ENCODE results near the gene TTBK2. TPM values are rescaled to one million over a fixed set of nuclear protein-coding genes. Genes with fewer than 3 reads are reported as not detected.

The TTBK2 gene
- total and polyA plus RNA-seq, 4 donors, result 1.0 to 6.4 (median 4.3) TPM

- WGBS, result 97% methylated on average over 2 of the region's 2 CpGs
- H3K27ac ChIP-seq (ENCODE audit: low read depth in 1 of 2, low read length in 2 of 2), result no peak overlapping the region
- H3K4me3 ChIP-seq (ENCODE audit: low read depth in 1 of 3, low read length in 3 of 3), result no peak overlapping the region
- no peak for DNase-seq (ENCODE audit: low spot score)
- TF ChIP-seq, protein P1, sequence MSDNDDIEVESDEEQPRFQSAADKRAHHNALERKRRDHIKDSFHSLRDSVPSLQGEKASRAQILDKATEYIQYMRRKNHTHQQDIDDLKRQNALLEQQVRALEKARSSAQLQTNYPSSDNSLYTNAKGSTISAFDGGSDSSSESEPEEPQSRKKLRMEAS (IDR thresholded peaks at IDR 0.05), result no peak
- TF ChIP-seq REST (IDR thresholded peaks at IDR 0.05), result no peak
- no peak for TF ChIP-seq FOXA1 (IDR thresholded peaks at IDR 0.05)
- TF ChIP-seq CTCF (IDR thresholded peaks at IDR 0.05; ENCODE audit: low read depth, low read length, missing input control), result no peak
- no peak for TF ChIP-seq RAD21 (IDR thresholded peaks at IDR 0.05)
- TF ChIP-seq, protein P2, sequence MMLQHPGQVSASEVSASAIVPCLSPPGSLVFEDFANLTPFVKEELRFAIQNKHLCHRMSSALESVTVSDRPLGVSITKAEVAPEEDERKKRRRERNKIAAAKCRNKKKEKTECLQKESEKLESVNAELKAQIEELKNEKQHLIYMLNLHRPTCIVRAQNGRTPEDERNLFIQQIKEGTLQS (IDR thresholded peaks at IDR 0.05), result no peak
- TF ChIP-seq HNF4G (IDR thresholded peaks at IDR 0.05), result no peak
- TF ChIP-seq GABPA (IDR thresholded peaks at IDR 0.05 in 1 of 2, conservative IDR thresholded peaks at IDR 0.05 in 1 of 2), result no peak
- no peak for TF ChIP-seq HNF4A (conservative IDR thresholded peaks at IDR 0.05)
- no peak for TF ChIP-seq EGR1 (IDR thresholded peaks at IDR 0.05; ENCODE audit: low read depth in 2 of 2)
- TF ChIP-seq ZBTB33 (IDR thresholded peaks at IDR 0.05), result no peak
- TF ChIP-seq TAF1 (conservative IDR thresholded peaks at IDR 0.05), result no peak
- no peak for TF ChIP-seq YY1 (IDR thresholded peaks at IDR 0.05)
- no peak for TF ChIP-seq JUND (IDR thresholded peaks at IDR 0.05)
- H3K36me3 ChIP-seq (ENCODE audit: control insufficient read depth in 4 of 4, insufficient read depth in 3 of 4, low read depth in 1 of 4, low read length in 3 of 4), result peaks cover 0 to 8% (median 3%) of the 10 kb centered on the region in 4 donors
- H3K4me1 ChIP-seq (ENCODE audit: control insufficient read depth in 4 of 4, insufficient read depth in 4 of 4, low read length in 3 of 4), result no peaks in the 10 kb centered on the region
- no peak overlapping the region for H3K9ac ChIP-seq (ENCODE audit: low read depth in 1 of 2, low read length in 2 of 2)
- no peaks in the 10 kb centered on the region for H3K27me3 ChIP-seq (ENCODE audit: control insufficient read depth in 4 of 4, insufficient read depth in 4 of 4, low read length in 3 of 4)
- no peaks in the 10 kb centered on the region for H3K9me3 ChIP-seq (ENCODE audit: control insufficient read depth in 4 of 4, low read length in 3 of 4)
Measured at GRCh38 chr15:42785569-42785968, 135.0 kb downstream of the TTBK2 start.

GRCh38 chr15:42784705-42785104, 135.9 kb downstream of the TTBK2 start:
- H3K4me3 ChIP-seq (ENCODE audit: low read depth in 1 of 3, low read length in 3 of 3), result no peak overlapping the region
- TF ChIP-seq RAD21 (IDR thresholded peaks at IDR 0.05), result no peak
- TF ChIP-seq EGR1 (IDR thresholded peaks at IDR 0.05; ENCODE audit: low read depth in 2 of 2), result no peak
- TF ChIP-seq ZBTB33 (IDR thresholded peaks at IDR 0.05), result no peak
- TF ChIP-seq RXRA (IDR thresholded peaks at IDR 0.05), result no peak
- TF ChIP-seq FOXA1 (IDR thresholded peaks at IDR 0.05), result no peak
- TF ChIP-seq, protein P1 (IDR thresholded peaks at IDR 0.05), result no peak
- no peak for TF ChIP-seq NR2F2 (IDR thresholded peaks at IDR 0.05)
- H3K9ac ChIP-seq (ENCODE audit: low read depth in 1 of 2, low read length in 2 of 2), result no peak overlapping the region
- DNase-seq (ENCODE audit: low spot score), result no peak
- no peak overlapping the region for H3K27ac ChIP-seq (ENCODE audit: low read depth in 1 of 2, low read length in 2 of 2)
- 99% methylated on average over 1 of the region's 1 CpG for WGBS
- no peaks in the 10 kb centered on the region for H3K27me3 ChIP-seq (ENCODE audit: control insufficient read depth in 4 of 4, insufficient read depth in 4 of 4, low read length in 3 of 4)
- H3K36me3 ChIP-seq (ENCODE audit: control insufficient read depth in 4 of 4, insufficient read depth in 3 of 4, low read depth in 1 of 4, low read length in 3 of 4), result peaks cover 0 to 8% (median 3%) of the 10 kb centered on the region in 4 donors
- peaks cover 0 to 1% (median 0%) of the 10 kb centered on the region in 4 donors for H3K4me1 ChIP-seq (ENCODE audit: control insufficient read depth in 4 of 4, insufficient read depth in 4 of 4, low read length in 3 of 4)
- no peaks in the 10 kb centered on the region for H3K9me3 ChIP-seq (ENCODE audit: control insufficient read depth in 4 of 4, low read length in 3 of 4)

All from liver (tissue), 9 donors.